Endothelial cell (in vitro differentiated cells): ENCODE data around the gene PPARD. TPM values are rescaled to one million over a fixed set of nuclear protein-coding genes. Genes with fewer than 3 reads are reported as not detected.
A peak's percentile ranks its signal among the peaks of the same experiment; 100 is the strongest.

ENCODE experiments used
- DNase-seq: peaks from one replicate; pipeline ENCODE4 v3.0.0; 2021; ENCODE audit warnings: low spot score
- H3K27ac Mint-ChIP-seq: one replicate; pipeline ENCODE4 v1.8.0; 2021; ENCODE audit warnings: mixed read lengths, inconsistent platforms; ENCODE audit not compliant: unreplicated experiment
- H3K27me3 Mint-ChIP-seq: one replicate; pipeline ENCODE4 v1.8.0; 2021; ENCODE audit warnings: mild to moderate bottlenecking, moderate library complexity, mixed read lengths, inconsistent platforms; ENCODE audit not compliant: unreplicated experiment
- H3K36me3 Mint-ChIP-seq: one replicate; pipeline ENCODE4 v1.8.0; 2021; ENCODE audit warnings: mild to moderate bottlenecking, low read depth, mixed read lengths, inconsistent platforms; ENCODE audit not compliant: unreplicated experiment
- H3K4me1 Mint-ChIP-seq: one replicate; pipeline ENCODE4 v1.8.0; 2021; ENCODE audit warnings: mild to moderate bottlenecking, mixed read lengths, inconsistent platforms; ENCODE audit not compliant: unreplicated experiment
- H3K4me3 Mint-ChIP-seq: one replicate; pipeline ENCODE4 v1.8.0; 2021; ENCODE audit warnings: mild to moderate bottlenecking, mixed read lengths, inconsistent platforms; ENCODE audit not compliant: unreplicated experiment
- H3K9me3 Mint-ChIP-seq: one replicate; pipeline ENCODE4 v1.8.0; 2021; ENCODE audit warnings: mixed read lengths, inconsistent platforms; ENCODE audit not compliant: unreplicated experiment
- CTCF ChIP-seq: fragments of 200-600 bp; sonication (generic); IDR thresholded peaks from one replicate; pipeline ENCODE4 v1.5.0; 2021; ENCODE audit warnings: antibody characterized with exemption; ENCODE audit not compliant: unreplicated experiment
- total RNA-seq: library from RNA; stranded (reverse); fragmentation: NEBNext Ultra II Directional; extraction: Animal tissue kit (Norgen Biotek cat#: 25700); gene quantifications from one replicate; pipeline ENCODE4 v1.2.1, GENCODE V29; 2021; ENCODE audit not compliant: unreplicated experiment

The PPARD gene
- total RNA-seq, 1 donor from 2014 or later: 38.7 TPM

- H3K9me3 Mint-ChIP-seq: no peaks in the 10 kb centered on the region
- peak overlapping the region; percentile 78 for H3K27ac Mint-ChIP-seq
- peaks cover 15% of the 10 kb centered on the region for H3K36me3 Mint-ChIP-seq
- peak overlapping the region; percentile 49 for H3K4me3 Mint-ChIP-seq
- peaks cover 49% of the 10 kb centered on the region for H3K4me1 Mint-ChIP-seq
- no peak for TF ChIP-seq CTCF
- H3K27me3 Mint-ChIP-seq: peaks cover 8% of the 10 kb centered on the region
- no peak for DNase-seq
Observed at GRCh38 chr6:35370124-35370741, 27.9 kb downstream of the PPARD start.

- Mint-ChIP-seq H3K9me3 (no peaks in the 10 kb centered on the region), H3K36me3 (peaks cover 11% of the 10 kb centered on the region), H3K27ac (peak overlapping the region; percentile 78), H3K4me1 (peaks cover 45% of the 10 kb centered on the region), H3K27me3 (peaks cover 8% of the 10 kb centered on the region), H3K4me3 (peak overlapping the region; percentile 12)
- no peak for DNase-seq
- no peak for TF ChIP-seq CTCF
Observed at GRCh38 chr6:35370785-35371493, 28.6 kb downstream of the PPARD start.

GRCh38 chr6:35371494-35372262 lies 29.3 kb downstream of the PPARD start:
- H3K36me3 Mint-ChIP-seq: peaks cover 11% of the 10 kb centered on the region
- H3K27ac Mint-ChIP-seq: peak overlapping the region; percentile 78
- no peak for DNase-seq
- no peaks in the 10 kb centered on the region for H3K9me3 Mint-ChIP-seq
- peak overlapping the region; percentile 12 for H3K4me3 Mint-ChIP-seq
- H3K27me3 Mint-ChIP-seq: peaks cover 8% of the 10 kb centered on the region
- peaks cover 44% of the 10 kb centered on the region for H3K4me1 Mint-ChIP-seq
- TF ChIP-seq CTCF: no peak

- H3K27me3 Mint-ChIP-seq: peaks cover 4% of the 10 kb centered on the region
- no peaks in the 10 kb centered on the region for H3K9me3 Mint-ChIP-seq
- no peak overlapping the region for H3K4me3 Mint-ChIP-seq
- no peak for TF ChIP-seq CTCF
- no peak for DNase-seq
- no peak overlapping the region for H3K27ac Mint-ChIP-seq
- H3K4me1 Mint-ChIP-seq: peaks cover 38% of the 10 kb centered on the region
- peaks cover 6% of the 10 kb centered on the region for H3K36me3 Mint-ChIP-seq
Observed at GRCh38 chr6:35372633-35373032, 30.3 kb downstream of the PPARD start.

GRCh38 chr6:35376281-35376680 lies 33.9 kb downstream of the PPARD start:
- H3K36me3 Mint-ChIP-seq: peaks cover 20% of the 10 kb centered on the region
- peaks cover 6% of the 10 kb centered on the region for H3K4me1 Mint-ChIP-seq
- H3K27me3 Mint-ChIP-seq: peaks cover 1% of the 10 kb centered on the region

More at GRCh38 chr6:35376281-35376680, 33.9 kb downstream of the PPARD start:
- H3K27ac Mint-ChIP-seq: no peak overlapping the region
- no peak for DNase-seq
- TF ChIP-seq CTCF: no peak
- no peaks in the 10 kb centered on the region for H3K9me3 Mint-ChIP-seq
- H3K4me3 Mint-ChIP-seq: no peak overlapping the region
